Uterus (tissue), 2 donors: ENCODE measurements around the gene MARCHF11.

Experiments
- CTCF ChIP-seq, 4 experiments: fragments of 200-600 bp in 2 of 4; fragments of 450-650 bp in 2 of 4; sonication (generic) in 2 of 4; IDR thresholded peaks; one replicate each; pipeline ENCODE4 v1.5.1; 2016 to 2019; ENCODE audit warnings: antibody characterized with exemption in 4 of 4, mild to moderate bottlenecking in 2 of 4, moderate library complexity in 1 of 4
- POLR2A ChIP-seq, 2 donors: fragments of 450-650 bp; IDR thresholded peaks; one replicate each; pipeline ENCODE4 v1.6.1; 2016; ENCODE audit warnings: antibody characterized with exemption in 2 of 2, mild to moderate bottlenecking in 1 of 2, moderate library complexity in 1 of 2

- TF ChIP-seq CTCF (IDR thresholded peaks at IDR 0.05) (no peak), POLR2A (IDR thresholded peaks at IDR 0.05) (no peak)
Measured at GRCh38 chr5:16082053-16082452, 97.5 kb downstream of the MARCHF11 start.
